ENCODE data around the gene POLR2B.

DNA sequence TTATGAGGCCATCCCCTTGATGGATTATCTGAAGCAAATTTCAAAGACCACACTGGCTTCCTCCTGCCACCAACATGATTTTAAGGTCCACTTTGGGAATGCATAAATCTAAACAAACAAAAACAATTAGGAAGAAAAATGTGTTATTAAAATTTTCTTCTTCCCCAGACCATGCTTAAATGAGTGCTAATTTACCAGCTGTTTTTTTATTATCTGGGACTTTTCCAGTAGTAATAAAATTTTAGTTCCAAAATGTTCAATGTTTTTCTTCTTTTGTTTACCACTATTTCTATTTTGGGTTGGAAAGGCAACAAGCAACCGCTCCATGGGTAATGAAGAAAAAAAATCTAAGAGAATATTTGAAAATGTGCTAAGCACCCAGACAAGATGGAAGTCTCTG is 62.3 kb downstream of the POLR2B start:
- TF ChIP-seq, protein P1, sequence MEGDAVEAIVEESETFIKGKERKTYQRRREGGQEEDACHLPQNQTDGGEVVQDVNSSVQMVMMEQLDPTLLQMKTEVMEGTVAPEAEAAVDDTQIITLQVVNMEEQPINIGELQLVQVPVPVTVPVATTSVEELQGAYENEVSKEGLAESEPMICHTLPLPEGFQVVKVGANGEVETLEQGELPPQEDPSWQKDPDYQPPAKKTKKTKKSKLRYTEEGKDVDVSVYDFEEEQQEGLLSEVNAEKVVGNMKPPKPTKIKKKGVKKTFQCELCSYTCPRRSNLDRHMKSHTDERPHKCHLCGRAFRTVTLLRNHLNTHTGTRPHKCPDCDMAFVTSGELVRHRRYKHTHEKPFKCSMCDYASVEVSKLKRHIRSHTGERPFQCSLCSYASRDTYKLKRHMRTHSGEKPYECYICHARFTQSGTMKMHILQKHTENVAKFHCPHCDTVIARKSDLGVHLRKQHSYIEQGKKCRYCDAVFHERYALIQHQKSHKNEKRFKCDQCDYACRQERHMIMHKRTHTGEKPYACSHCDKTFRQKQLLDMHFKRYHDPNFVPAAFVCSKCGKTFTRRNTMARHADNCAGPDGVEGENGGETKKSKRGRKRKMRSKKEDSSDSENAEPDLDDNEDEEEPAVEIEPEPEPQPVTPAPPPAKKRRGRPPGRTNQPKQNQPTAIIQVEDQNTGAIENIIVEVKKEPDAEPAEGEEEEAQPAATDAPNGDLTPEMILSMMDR (IDR thresholded peaks at IDR 0.05; ENCODE audit: insufficient read depth, low read depth, low read length): no peak
- no peak for TF ChIP-seq EZH2 (IDR thresholded peaks at IDR 0.05; ENCODE audit: insufficient read depth, low read length)
